Measurements from ENCODE around the gene RFT1.

DNA sequence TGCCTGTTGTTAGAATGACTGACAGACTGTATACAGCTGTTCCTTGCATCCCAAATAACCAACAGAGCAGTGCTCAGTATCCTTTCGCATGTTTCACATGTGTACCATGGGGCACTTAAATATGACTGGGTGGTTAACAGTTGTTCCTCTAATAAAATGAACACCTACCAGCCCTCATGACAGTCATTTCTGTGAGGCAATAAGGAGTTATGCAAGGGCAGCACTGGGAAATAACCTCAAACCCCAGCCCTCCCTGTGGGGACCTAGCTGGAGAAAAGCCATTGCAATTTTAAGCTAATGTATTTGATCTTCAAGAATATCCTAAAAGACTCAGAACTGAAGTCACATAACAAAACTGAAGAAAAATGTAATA is 7.3 kb downstream of the RFT1 start:
- TF ChIP-seq, protein P1, sequence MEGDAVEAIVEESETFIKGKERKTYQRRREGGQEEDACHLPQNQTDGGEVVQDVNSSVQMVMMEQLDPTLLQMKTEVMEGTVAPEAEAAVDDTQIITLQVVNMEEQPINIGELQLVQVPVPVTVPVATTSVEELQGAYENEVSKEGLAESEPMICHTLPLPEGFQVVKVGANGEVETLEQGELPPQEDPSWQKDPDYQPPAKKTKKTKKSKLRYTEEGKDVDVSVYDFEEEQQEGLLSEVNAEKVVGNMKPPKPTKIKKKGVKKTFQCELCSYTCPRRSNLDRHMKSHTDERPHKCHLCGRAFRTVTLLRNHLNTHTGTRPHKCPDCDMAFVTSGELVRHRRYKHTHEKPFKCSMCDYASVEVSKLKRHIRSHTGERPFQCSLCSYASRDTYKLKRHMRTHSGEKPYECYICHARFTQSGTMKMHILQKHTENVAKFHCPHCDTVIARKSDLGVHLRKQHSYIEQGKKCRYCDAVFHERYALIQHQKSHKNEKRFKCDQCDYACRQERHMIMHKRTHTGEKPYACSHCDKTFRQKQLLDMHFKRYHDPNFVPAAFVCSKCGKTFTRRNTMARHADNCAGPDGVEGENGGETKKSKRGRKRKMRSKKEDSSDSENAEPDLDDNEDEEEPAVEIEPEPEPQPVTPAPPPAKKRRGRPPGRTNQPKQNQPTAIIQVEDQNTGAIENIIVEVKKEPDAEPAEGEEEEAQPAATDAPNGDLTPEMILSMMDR (IDR thresholded peaks at IDR 0.05; ENCODE audit: low read depth, low read length), result no peak
- TF ChIP-seq POLR2A (IDR thresholded peaks at IDR 0.05; ENCODE audit: extremely low read depth, insufficient read length), result no peak
- TF ChIP-seq, protein P2, sequence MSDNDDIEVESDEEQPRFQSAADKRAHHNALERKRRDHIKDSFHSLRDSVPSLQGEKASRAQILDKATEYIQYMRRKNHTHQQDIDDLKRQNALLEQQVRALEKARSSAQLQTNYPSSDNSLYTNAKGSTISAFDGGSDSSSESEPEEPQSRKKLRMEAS (IDR thresholded peaks at IDR 0.05; ENCODE audit: low read depth, low read length), result peak; percentile 68
